HepG2 (cell line): ENCODE measurements around the gene CTSO. TPM values are rescaled to one million over a fixed set of nuclear protein-coding genes. Genes with fewer than 3 reads are reported as not detected.

Experiments
- ARID3A ChIP-seq: IDR thresholded peaks from 2 replicates; pipeline ENCODE4 v1.6.1; 2012; ENCODE audit warnings: low read depth, low read length, improper control_type of control experiment
- CREB1 ChIP-seq, 2 experiments: fragments of 450-650 bp in 1 of 2; IDR thresholded peaks; 2 replicates each; pipeline ENCODE4 v1.6.1; 2016 to 2017; ENCODE audit warnings: control low read depth in 1 of 2, mild to moderate bottlenecking in 1 of 2, missing compliant biosample characterization in 1 of 2, missing genetic modification characterization in 1 of 2
- FOXA3 ChIP-seq: IDR thresholded peaks from 2 replicates; pipeline ENCODE4 v1.6.1; 2016; ENCODE audit warnings: missing genetic modification reagents, missing compliant biosample characterization
- GABPA ChIP-seq, 2 experiments: IDR thresholded peaks; 2 replicates each; pipeline ENCODE4 v1.6.1; 2011 to 2016; ENCODE audit warnings: low read depth in 2 of 2, low read length in 1 of 2, missing biosample characterization in 1 of 2, missing genetic modification characterization in 1 of 2
- KLF11 ChIP-seq: IDR thresholded peaks from 2 replicates; pipeline ENCODE4 v1.6.1; 2016; ENCODE audit warnings: missing compliant biosample characterization
- ZBTB21 ChIP-seq: sonication (generic); formaldehyde crosslinking; IDR thresholded peaks from 2 replicates; pipeline ENCODE4 v1.4.0; 2020; ENCODE audit warnings: missing genetic modification reagents
- ZNF331 ChIP-seq: sonication (generic); formaldehyde crosslinking; IDR thresholded peaks from 2 replicates; pipeline ENCODE4 v1.4.0; 2020; ENCODE audit warnings: missing genetic modification reagents
- ZNF605 ChIP-seq: sonication (generic); formaldehyde crosslinking; IDR thresholded peaks from 2 replicates; pipeline ENCODE4 v1.8.0; 2022; ENCODE audit warnings: mild to moderate bottlenecking, missing genetic modification reagents
- ZNF629 ChIP-seq: sonication (generic); formaldehyde crosslinking; conservative IDR thresholded peaks from 2 replicates; pipeline ENCODE4 v1.5.0; 2020; ENCODE audit warnings: missing genetic modification reagents
- ZNF773 ChIP-seq: sonication (generic); formaldehyde crosslinking; IDR thresholded peaks from 2 replicates; pipeline ENCODE4 v1.4.0; 2020; ENCODE audit warnings: missing genetic modification reagents, borderline replicate concordance
- polyA plus RNA-seq, 8 experiments: library from polyadenylated mRNA; depleted of rRNA in 3 of 8; stranded (reverse) in 7 of 8; unstranded in 1 of 8; fragments of >200 nt; fragmentation: Illumina TruSeq in 4 of 8; extraction: Trizol in 4 of 8; gene quantifications; 2 replicates each; pipeline versions ENCODE4 v1.2.1 to v1.2.3, GENCODE V29; 2011 to 2016; ENCODE audit warnings: low read depth in 4 of 8, missing spikeins in 1 of 8, mixed read lengths in 1 of 8; ENCODE audit not compliant: insufficient read depth in 1 of 8
- total RNA-seq, 5 experiments: library from RNA; depleted of rRNA; stranded (reverse); fragments of >200 nt; fragmentation: Illumina TruSeq; extraction: Trizol; gene quantifications; 2 replicates each; pipeline ENCODE4 v1.2.3, GENCODE V29; 2016; ENCODE audit warnings: low read depth in 1 of 5
- TF ChIP-seq, protein P1 (sequence below): sonication (generic); formaldehyde crosslinking; IDR thresholded peaks from 2 replicates; pipeline ENCODE4 v1.4.0; 2020; ENCODE audit warnings: mild to moderate bottlenecking, missing genetic modification reagents
- TF ChIP-seq, protein P2 (sequence below), 2 experiments: fragments of 450-650 bp in 1 of 2; sonication (generic) in 1 of 2; formaldehyde crosslinking in 1 of 2; IDR thresholded peaks; 2 replicates each; pipeline versions ENCODE4 v1.6.1 to v1.8.0; 2016 to 2022; ENCODE audit warnings: antibody characterized with exemption in 1 of 2, mild to moderate bottlenecking in 1 of 2, missing genetic modification reagents in 1 of 2
- TF ChIP-seq, protein P3 (sequence below): sonication (generic); formaldehyde crosslinking; IDR thresholded peaks from 2 replicates; pipeline ENCODE4 v1.9.0; 2022; ENCODE audit warnings: missing genetic modification reagents, mild to moderate bottlenecking, borderline replicate concordance

Gene CTSO
- total and polyA plus RNA-seq, 2 of the 13 experiments (the other 11 are each of a cell fraction or from before 2014, with no cell fraction given): 0.07 to 0.17 TPM

DNA sequence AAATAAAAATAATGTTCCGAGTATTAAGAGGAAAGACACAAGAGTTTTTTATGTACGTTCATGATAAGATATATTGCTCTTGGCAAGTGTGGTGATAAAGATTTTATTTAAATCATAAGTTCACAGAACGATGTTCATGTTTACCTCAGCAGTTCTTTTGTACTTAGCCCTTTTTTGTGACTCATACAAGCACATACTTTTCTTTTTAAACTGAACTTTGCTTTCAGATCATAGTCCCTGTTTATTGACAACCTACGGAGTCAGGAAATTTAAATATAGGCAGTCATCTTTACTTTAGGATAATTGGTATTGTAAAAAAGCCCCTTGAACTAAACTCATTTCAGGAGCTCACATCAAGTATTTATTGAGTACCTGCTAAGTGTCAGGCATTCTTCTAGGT is 1.3 kb upstream of the CTSO start (continued):
- TF ChIP-seq CREB1 (IDR thresholded peaks at IDR 0.05): no peak
- peak; percentile 22; the same call in 1 of the 2 replicates for TF ChIP-seq CREB1 (CRISPR knock-in tag; IDR thresholded peaks at IDR 0.05)
- no peak for TF ChIP-seq ZBTB21 (CRISPR knock-in tag)
- peak; percentile 71 for TF ChIP-seq FOXA3 (CRISPR knock-in tag)
- peak; percentile 60; the same call in 1 of the 2 replicates for TF ChIP-seq ARID3A
- TF ChIP-seq ZNF629 (CRISPR knock-in tag): no peak
- no peak for TF ChIP-seq KLF11 (CRISPR knock-in tag)
- TF ChIP-seq ZNF605 (CRISPR knock-in tag): no peak
- TF ChIP-seq ZNF331 (CRISPR knock-in tag): no peak
- no peak for TF ChIP-seq GABPA (IDR thresholded peaks at IDR 0.05; ENCODE audit: low read depth, low read length)
- TF ChIP-seq GABPA (CRISPR knock-in tag; IDR thresholded peaks at IDR 0.05; ENCODE audit: low read depth): peak; percentile 43; the same call in 1 of the 2 replicates
- TF ChIP-seq, protein P1, sequence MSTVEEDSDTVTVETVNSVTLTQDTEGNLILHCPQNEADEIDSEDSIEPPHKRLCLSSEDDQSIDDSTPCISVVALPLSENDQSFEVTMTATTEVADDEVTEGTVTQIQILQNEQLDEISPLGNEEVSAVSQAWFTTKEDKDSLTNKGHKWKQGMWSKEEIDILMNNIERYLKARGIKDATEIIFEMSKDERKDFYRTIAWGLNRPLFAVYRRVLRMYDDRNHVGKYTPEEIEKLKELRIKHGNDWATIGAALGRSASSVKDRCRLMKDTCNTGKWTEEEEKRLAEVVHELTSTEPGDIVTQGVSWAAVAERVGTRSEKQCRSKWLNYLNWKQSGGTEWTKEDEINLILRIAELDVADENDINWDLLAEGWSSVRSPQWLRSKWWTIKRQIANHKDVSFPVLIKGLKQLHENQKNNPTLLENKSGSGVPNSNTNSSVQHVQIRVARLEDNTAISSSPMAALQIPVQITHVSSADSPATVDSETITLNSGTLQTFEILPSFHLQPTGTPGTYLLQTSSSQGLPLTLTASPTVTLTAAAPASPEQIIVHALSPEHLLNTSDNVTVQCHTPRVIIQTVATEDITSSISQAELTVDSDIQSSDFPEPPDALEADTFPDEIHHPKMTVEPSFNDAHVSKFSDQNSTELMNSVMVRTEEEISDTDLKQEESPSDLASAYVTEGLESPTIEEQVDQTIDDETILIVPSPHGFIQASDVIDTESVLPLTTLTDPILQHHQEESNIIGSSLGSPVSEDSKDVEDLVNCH (CRISPR knock-in tag): no peak
- TF ChIP-seq, protein P2, sequence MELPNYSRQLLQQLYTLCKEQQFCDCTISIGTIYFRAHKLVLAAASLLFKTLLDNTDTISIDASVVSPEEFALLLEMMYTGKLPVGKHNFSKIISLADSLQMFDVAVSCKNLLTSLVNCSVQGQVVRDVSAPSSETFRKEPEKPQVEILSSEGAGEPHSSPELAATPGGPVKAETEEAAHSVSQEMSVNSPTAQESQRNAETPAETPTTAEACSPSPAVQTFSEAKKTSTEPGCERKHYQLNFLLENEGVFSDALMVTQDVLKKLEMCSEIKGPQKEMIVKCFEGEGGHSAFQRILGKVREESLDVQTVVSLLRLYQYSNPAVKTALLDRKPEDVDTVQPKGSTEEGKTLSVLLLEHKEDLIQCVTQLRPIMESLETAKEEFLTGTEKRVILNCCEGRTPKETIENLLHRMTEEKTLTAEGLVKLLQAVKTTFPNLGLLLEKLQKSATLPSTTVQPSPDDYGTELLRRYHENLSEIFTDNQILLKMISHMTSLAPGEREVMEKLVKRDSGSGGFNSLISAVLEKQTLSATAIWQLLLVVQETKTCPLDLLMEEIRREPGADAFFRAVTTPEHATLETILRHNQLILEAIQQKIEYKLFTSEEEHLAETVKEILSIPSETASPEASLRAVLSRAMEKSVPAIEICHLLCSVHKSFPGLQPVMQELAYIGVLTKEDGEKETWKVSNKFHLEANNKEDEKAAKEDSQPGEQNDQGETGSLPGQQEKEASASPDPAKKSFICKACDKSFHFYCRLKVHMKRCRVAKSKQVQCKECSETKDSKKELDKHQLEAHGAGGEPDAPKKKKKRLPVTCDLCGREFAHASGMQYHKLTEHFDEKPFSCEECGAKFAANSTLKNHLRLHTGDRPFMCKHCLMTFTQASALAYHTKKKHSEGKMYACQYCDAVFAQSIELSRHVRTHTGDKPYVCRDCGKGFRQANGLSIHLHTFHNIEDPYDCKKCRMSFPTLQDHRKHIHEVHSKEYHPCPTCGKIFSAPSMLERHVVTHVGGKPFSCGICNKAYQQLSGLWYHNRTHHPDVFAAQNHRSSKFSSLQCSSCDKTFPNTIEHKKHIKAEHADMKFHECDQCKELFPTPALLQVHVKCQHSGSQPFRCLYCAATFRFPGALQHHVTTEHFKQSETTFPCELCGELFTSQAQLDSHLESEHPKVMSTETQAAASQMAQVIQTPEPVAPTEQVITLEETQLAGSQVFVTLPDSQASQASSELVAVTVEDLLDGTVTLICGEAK (IDR thresholded peaks at IDR 0.05): peak; percentile 66
- TF ChIP-seq, protein P2 (CRISPR knock-in tag; IDR thresholded peaks at IDR 0.05): no peak; the same call in 1 of the 2 replicates
- TF ChIP-seq, protein P3, sequence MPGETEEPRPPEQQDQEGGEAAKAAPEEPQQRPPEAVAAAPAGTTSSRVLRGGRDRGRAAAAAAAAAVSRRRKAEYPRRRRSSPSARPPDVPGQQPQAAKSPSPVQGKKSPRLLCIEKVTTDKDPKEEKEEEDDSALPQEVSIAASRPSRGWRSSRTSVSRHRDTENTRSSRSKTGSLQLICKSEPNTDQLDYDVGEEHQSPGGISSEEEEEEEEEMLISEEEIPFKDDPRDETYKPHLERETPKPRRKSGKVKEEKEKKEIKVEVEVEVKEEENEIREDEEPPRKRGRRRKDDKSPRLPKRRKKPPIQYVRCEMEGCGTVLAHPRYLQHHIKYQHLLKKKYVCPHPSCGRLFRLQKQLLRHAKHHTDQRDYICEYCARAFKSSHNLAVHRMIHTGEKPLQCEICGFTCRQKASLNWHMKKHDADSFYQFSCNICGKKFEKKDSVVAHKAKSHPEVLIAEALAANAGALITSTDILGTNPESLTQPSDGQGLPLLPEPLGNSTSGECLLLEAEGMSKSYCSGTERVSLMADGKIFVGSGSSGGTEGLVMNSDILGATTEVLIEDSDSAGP: no peak
- no peak for TF ChIP-seq ZNF773
